GM12878 (cell line): ENCODE data around the gene CCSER1.

Experiments
- CREB1 ChIP-seq: IDR thresholded peaks from 2 replicates; pipeline ENCODE4 v1.6.1; 2012; ENCODE audit warnings: low read depth, mild to moderate bottlenecking, inconsistent platforms
- CTCF ChIP-seq, 3 experiments: IDR thresholded peaks in 2 of 3; conservative IDR thresholded peaks in 1 of 3; 2 replicates each; pipeline ENCODE4 v1.5.1; 2011; ENCODE audit warnings: low read depth in 3 of 3, low read length in 3 of 3, mild to moderate bottlenecking in 3 of 3, control low read depth in 2 of 3, moderate library complexity in 2 of 3, inconsistent platforms in 1 of 3, mixed read lengths in 1 of 3; ENCODE audit not compliant: control insufficient read depth in 2 of 3, insufficient read depth in 1 of 3; ENCODE audit errors: extremely low read depth in 1 of 3
- E2F4 ChIP-seq: IDR thresholded peaks from 2 replicates; pipeline ENCODE4 v1.6.1; 2012; ENCODE audit warnings: low read depth, low read length, improper control_type of control experiment
- ETV6 ChIP-seq, 2 experiments: fragments of 450-650 bp in 1 of 2; IDR thresholded peaks in 1 of 2; conservative IDR thresholded peaks in 1 of 2; 2 replicates each; pipeline ENCODE4 v1.6.1; 2014; ENCODE audit warnings: antibody characterized with exemption in 1 of 2, borderline replicate concordance in 1 of 2, low read depth in 1 of 2, mild to moderate bottlenecking in 1 of 2, moderate library complexity in 1 of 2
- EZH2 ChIP-seq: IDR thresholded peaks from 2 replicates; pipeline ENCODE4 v1.6.1; 2012; ENCODE audit warnings: low read depth, mild to moderate bottlenecking, control low read depth, inconsistent platforms, low read length, borderline replicate concordance; ENCODE audit not compliant: control insufficient read depth
- MXI1 ChIP-seq: fragments of 150-350 bp; IDR thresholded peaks from 2 replicates; pipeline ENCODE4 v1.6.1; 2011; ENCODE audit warnings: low read depth, mild to moderate bottlenecking, inconsistent platforms, low read length, improper control_type of control experiment
- MYC ChIP-seq: IDR thresholded peaks from 2 replicates; pipeline ENCODE4 v1.6.1; 2011; ENCODE audit warnings: mild to moderate bottlenecking, low read length, moderate library complexity, inconsistent platforms; ENCODE audit not compliant: insufficient read depth, insufficient replicate concordance, insufficient read length, severe bottlenecking
- PKNOX1 ChIP-seq: fragments of 450-650 bp; IDR thresholded peaks from 2 replicates; pipeline ENCODE4 v1.6.1; 2016; ENCODE audit warnings: mild to moderate bottlenecking
- POLR2AphosphoS5 ChIP-seq: IDR thresholded peaks from 2 replicates; pipeline ENCODE4 v1.6.1; 2011; ENCODE audit warnings: mild to moderate bottlenecking, low read length, inconsistent platforms
- SIX5 ChIP-seq: IDR thresholded peaks from 2 replicates; pipeline ENCODE4 v1.6.1; 2011; ENCODE audit warnings: mild to moderate bottlenecking, low read depth, low read length, moderate library complexity; ENCODE audit not compliant: severe bottlenecking
- STAT1 ChIP-seq: fragments of 450-650 bp; conservative IDR thresholded peaks from 2 replicates; pipeline ENCODE4 v1.6.1; 2014; ENCODE audit warnings: antibody characterized with exemption, mild to moderate bottlenecking
- ZBTB33 ChIP-seq: fragments of 450-650 bp; IDR thresholded peaks from 2 replicates; pipeline ENCODE4 v1.6.1; 2017; ENCODE audit warnings: mild to moderate bottlenecking
- ZNF274 ChIP-seq: IDR thresholded peaks from one replicate; pipeline ENCODE4 v1.8.0; 2011; ENCODE audit not compliant: insufficient read length, insufficient read depth

GRCh38 chr4:90572996-90573395, 445.8 kb downstream of the CCSER1 start:
- TF ChIP-seq ZNF274 = no peak
- no peak for TF ChIP-seq E2F4
- no peak for TF ChIP-seq MXI1
- TF ChIP-seq MYC = no peak
- no peak for TF ChIP-seq CTCF (IDR thresholded peaks at IDR 0.05 in 2 of 3, conservative IDR thresholded peaks at IDR 0.05 in 1 of 3; ENCODE audit: control insufficient read depth in 2 of 3, extremely low read depth in 1 of 3, insufficient read depth in 1 of 3, low read depth in 3 of 3, low read length in 3 of 3)
- no peak for TF ChIP-seq SIX5
- TF ChIP-seq POLR2AphosphoS5 = no peak
- TF ChIP-seq CREB1 = no peak
- TF ChIP-seq ETV6 (conservative IDR thresholded peaks at IDR 0.05 in 1 of 2, IDR thresholded peaks at IDR 0.05 in 1 of 2; ENCODE audit: borderline replicate concordance in 1 of 2, low read depth in 1 of 2) = no peak
- no peak for TF ChIP-seq EZH2
- TF ChIP-seq PKNOX1 = no peak
- no peak for TF ChIP-seq ZBTB33
- TF ChIP-seq STAT1 = no peak
